Pancreas (tissue), 10 donors: ENCODE data around the gene IPCEF1. TPM values are rescaled to one million over a fixed set of nuclear protein-coding genes. Genes with fewer than 3 reads are reported as not detected.

Experiments
- ATAC-seq, 4 donors: fragments of 200-7000 bp; cut with Tn5 transposase; one replicate each; pipeline versions ENCODE4 v1.8.0 to v1.9.1; 2020; ENCODE audit warnings: mild to moderate bottlenecking in 4 of 4, moderate library complexity in 4 of 4
- DNase-seq, 6 donors: peaks; one replicate each; pipeline ENCODE4 v3.0.0-alpha.2; 2020
- FAIRE-seq: peaks from 2 replicates; lab custom pipeline; 2012; peaks lifted over from hg19 to GRCh38; lab: Jason Lieb, UNC
- H3K27ac ChIP-seq, 4 donors: fragments of 200-600 bp; sonication (generic); 1 replicate in 3 of 4; 2 replicates in 1 of 4; pipeline versions ENCODE4 v1.5.0 to v1.8.0; 2020
- H3K27me3 ChIP-seq, 4 donors: fragments of 200-600 bp; one replicate each; pipeline ENCODE4 v1.8.0; 2021
- H3K36me3 ChIP-seq, 3 donors: fragments of 200-600 bp; sonication (generic) in 1 of 3; one replicate each; pipeline versions ENCODE4 v1.5.0 to v1.8.0; 2020 to 2021
- H3K4me1 ChIP-seq, 3 donors: fragments of 200-600 bp; one replicate each; pipeline ENCODE4 v1.8.0; 2021
- H3K4me3 ChIP-seq, 4 donors: fragments of 200-600 bp; sonication (generic) in 2 of 4; one replicate each; pipeline versions ENCODE4 v1.5.0 to v1.8.0; 2020 to 2021
- H3K9me3 ChIP-seq, 4 donors: fragments of 200-600 bp; one replicate each; pipeline ENCODE4 v1.8.0; 2021
- WGBS, 2 donors: extraction: QIAGEN DNeasy Blood & Tissue Kit; methylation state at CpG; one replicate each; pipeline ENCODE4 v1.1.7; 2013; 5-methylcytosine and 5-hydroxymethylcytosine counted together
- intact Hi-C, 3 donors: fragments of 100-400 bp; cut with DNase I; formaldehyde crosslinking; loops; one replicate each; pipeline versions ENCODE4 v1.11.1 to v1.14.2; 2022
- polyA plus RNA-seq, 2 donors: library from polyadenylated mRNA; stranded (reverse); fragments of 200-250 nt; gene quantifications; one replicate each; pipeline ENCODE4 v1.2.3, GENCODE V29; 2013
- total RNA-seq, 6 donors: library from RNA; stranded (reverse); fragmentation: NEBNext Ultra II Directional in 4 of 6; extraction: Animal tissue kit (Norgen Biotek cat#: 25700) in 4 of 6; gene quantifications; one replicate each; pipeline versions ENCODE4 v1.2.1 to v1.2.4, GENCODE V29; 2021 to 2023
- TF ChIP-seq, protein P1 (sequence below), 4 donors: fragments of 200-600 bp; sonication (generic) in 3 of 4; IDR thresholded peaks; one replicate each; pipeline versions ENCODE4 v1.5.0 to v1.8.0; 2021; ENCODE audit warnings: antibody characterized with exemption in 4 of 4
- donor health status: healthy with polysubstance abuse.
- donor health status: DM: no; HTN: no; CAD: no; lungs with moderate emphysema.
- donor health status: DM: no; HTN: no; CAD: no.
- donor health status: control.
- donor health status: control.
- donor health status: Bipolar disorder and iron deficiency.
- donor health status: DM: yes; HTN: yes; CAD: no.
- donor health status: DM: no; HTN: no; CAD: no.
- donor health status: DM: no; HTN: no; CAD: no.
- donor health status: DM: yes; HTN: yes; CAD: no.

The IPCEF1 gene
- total and polyA plus RNA-seq, 8 donors, result 0.53 to 4.4 (median 1.8) TPM

DNA sequence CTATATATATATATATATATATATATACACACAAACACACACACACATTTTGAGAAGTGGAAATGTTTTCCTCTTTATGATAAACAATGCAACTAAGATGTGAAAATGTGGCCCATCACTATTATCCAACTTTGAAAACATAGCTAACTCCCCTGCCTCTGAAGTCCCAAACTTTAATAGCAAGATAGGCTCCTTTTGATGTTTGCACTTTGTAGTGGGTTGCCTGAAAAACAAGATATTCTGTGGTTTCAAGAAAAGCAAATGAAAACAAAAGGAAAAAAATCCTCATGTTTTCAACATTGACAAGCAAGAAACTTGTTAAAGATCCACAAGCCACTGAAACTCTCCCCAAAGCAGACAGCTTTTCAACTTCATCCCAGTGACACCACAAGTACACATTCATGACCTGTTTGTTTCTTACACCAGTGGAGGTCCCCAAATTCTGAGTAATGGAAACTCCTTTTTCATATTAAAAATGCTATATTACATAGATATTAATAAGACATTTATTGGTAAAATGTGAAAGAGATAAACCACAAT, 90.0 kb downstream of the IPCEF1 start:
- intact Hi-C loops, result no loop called here
- TF ChIP-seq, protein P1, sequence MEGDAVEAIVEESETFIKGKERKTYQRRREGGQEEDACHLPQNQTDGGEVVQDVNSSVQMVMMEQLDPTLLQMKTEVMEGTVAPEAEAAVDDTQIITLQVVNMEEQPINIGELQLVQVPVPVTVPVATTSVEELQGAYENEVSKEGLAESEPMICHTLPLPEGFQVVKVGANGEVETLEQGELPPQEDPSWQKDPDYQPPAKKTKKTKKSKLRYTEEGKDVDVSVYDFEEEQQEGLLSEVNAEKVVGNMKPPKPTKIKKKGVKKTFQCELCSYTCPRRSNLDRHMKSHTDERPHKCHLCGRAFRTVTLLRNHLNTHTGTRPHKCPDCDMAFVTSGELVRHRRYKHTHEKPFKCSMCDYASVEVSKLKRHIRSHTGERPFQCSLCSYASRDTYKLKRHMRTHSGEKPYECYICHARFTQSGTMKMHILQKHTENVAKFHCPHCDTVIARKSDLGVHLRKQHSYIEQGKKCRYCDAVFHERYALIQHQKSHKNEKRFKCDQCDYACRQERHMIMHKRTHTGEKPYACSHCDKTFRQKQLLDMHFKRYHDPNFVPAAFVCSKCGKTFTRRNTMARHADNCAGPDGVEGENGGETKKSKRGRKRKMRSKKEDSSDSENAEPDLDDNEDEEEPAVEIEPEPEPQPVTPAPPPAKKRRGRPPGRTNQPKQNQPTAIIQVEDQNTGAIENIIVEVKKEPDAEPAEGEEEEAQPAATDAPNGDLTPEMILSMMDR (IDR thresholded peaks at IDR 0.05), result no peak
- no peak for FAIRE-seq
- H3K4me1 ChIP-seq, result no peaks in the 10 kb centered on the region
- H3K9me3 ChIP-seq, result no peaks in the 10 kb centered on the region
- no peak overlapping the region for H3K27ac ChIP-seq
- ATAC-seq, result no peak
- no peak for DNase-seq
- no peak overlapping the region for H3K4me3 ChIP-seq
- H3K36me3 ChIP-seq, result no peaks in the 10 kb centered on the region
- no peaks in the 10 kb centered on the region for H3K27me3 ChIP-seq

DNA sequence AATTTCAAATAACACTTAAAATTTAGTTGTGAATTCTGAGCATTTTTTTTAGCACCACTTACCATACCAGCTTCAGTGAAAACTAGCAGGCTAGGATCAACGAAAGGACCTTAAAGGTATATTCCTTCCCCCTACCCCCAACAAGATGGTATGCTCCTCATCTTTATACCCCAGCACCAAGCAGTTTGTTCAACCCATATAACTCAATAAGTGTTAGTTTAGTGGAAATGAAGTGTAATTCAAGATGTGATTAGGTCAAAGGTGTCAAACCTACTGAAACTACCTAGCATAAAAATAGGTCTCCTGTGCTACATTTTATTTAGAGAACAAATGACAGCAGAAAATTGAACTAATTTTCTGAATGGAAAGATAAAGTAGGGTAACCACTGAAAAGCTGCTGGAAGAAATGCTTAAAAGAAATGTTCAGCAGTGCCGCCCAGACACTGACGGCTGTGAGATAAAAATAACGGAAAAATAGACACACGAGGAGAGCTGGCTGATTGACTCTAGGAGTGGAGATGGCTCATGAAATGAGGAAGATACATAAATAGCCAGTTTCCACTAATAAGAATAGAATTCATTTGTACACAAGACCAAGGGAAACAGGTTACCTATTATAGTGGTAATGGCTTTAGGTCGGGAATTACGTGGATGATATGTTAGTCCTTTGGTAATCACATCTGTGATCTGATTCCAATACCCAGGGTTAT, 94.8 kb downstream of the IPCEF1 start:
- Histone ChIP-seq H3K36me3 (no peaks in the 10 kb centered on the region), H3K9me3 (no peaks in the 10 kb centered on the region), H3K27me3 (no peaks in the 10 kb centered on the region), H3K27ac (no peak overlapping the region), H3K4me1 (no peaks in the 10 kb centered on the region), H3K4me3 (no peak overlapping the region)
- 88 to 89% methylated on average over 7 of the region's 7 CpGs for WGBS, 2 donors
- TF ChIP-seq, protein P1 (IDR thresholded peaks at IDR 0.05), result no peak
- peak in 1 of 4 donors; percentile 22 for ATAC-seq
- FAIRE-seq, result no peak
- no peak for DNase-seq
- intact Hi-C loops, result no loop called here

GRCh38 chr6:154258064-154258757, 98.4 kb downstream of the IPCEF1 start:
- intact Hi-C loops, result no loop called here
- Histone ChIP-seq H3K9me3 (no peaks in the 10 kb centered on the region), H3K4me3 (no peak overlapping the region), H3K36me3 (no peaks in the 10 kb centered on the region), H3K27ac (no peak overlapping the region), H3K27me3 (no peaks in the 10 kb centered on the region), H3K4me1 (no peaks in the 10 kb centered on the region)
- DNase-seq, result no peak
- no peak for FAIRE-seq
- 72 to 87% methylated on average over 4 of the region's 4 CpGs for WGBS, 2 donors
- TF ChIP-seq, protein P1 (IDR thresholded peaks at IDR 0.05), result no peak
- peak in 1 of 4 donors; percentile 68 for ATAC-seq

- H3K27me3 ChIP-seq, result no peaks in the 10 kb centered on the region
- no peaks in the 10 kb centered on the region for H3K4me1 ChIP-seq
- intact Hi-C loops, result no loop called here
- ATAC-seq (peak in 2 of 4 donors; percentile 65 to 68), FAIRE-seq (no peak), DNase-seq (no peak)
- TF ChIP-seq, protein P1 (IDR thresholded peaks at IDR 0.05), result no peak
- H3K36me3 ChIP-seq, result no peaks in the 10 kb centered on the region
- H3K9me3 ChIP-seq, result no peaks in the 10 kb centered on the region
- no peak overlapping the region for H3K4me3 ChIP-seq
- no peak overlapping the region for H3K27ac ChIP-seq
- WGBS, 2 donors, result 92 to 95% methylated on average over 1 of the region's 1 CpG
Observed at GRCh38 chr6:154257067-154257466, 99.5 kb downstream of the IPCEF1 start.
